Suppressor macrophage treated with lipopolysaccharide for 1 hour (primary cell): ENCODE measurements around the gene CYCS.

ENCODE experiments used
- DNase-seq, 3 donors: peaks; one replicate each; pipeline ENCODE4 v3.0.0-alpha.2; 2020 to 2022

CYCS gene

GRCh38 chr7:25125137-25125946, at the start of gene CYCS:
CYCS (minus strand) TSS chr7:25125260; CDS start chr7:25124119, 1,141 bp downstream.
- DNase-seq = peak; percentile 100

- DNase-seq = no peak
Measured at GRCh38 chr7:25173184-25173583, 48.1 kb upstream of the CYCS start.

GRCh38 chr7:25171516-25171915, 46.5 kb upstream of the CYCS start:
- no peak for DNase-seq

GRCh38 chr7:25171071-25171470, 46.0 kb upstream of the CYCS start:
- no peak for DNase-seq

GRCh38 chr7:25169683-25170082, 44.6 kb upstream of the CYCS start:
- DNase-seq = no peak

- no peak for DNase-seq
Measured at GRCh38 chr7:25168145-25168544, 43.1 kb upstream of the CYCS start.

GRCh38 chr7:25167262-25167843, 42.3 kb upstream of the CYCS start:
- no peak for DNase-seq

GRCh38 chr7:25159983-25160596, 35.0 kb upstream of the CYCS start:
- DNase-seq = peak; percentile 68 to 83 (median 81)

- no peak for DNase-seq
Measured at GRCh38 chr7:25158966-25159365, 33.9 kb upstream of the CYCS start.

GRCh38 chr7:25151773-25152172, 26.7 kb upstream of the CYCS start:
- no peak for DNase-seq

GRCh38 chr7:25149836-25150235, 24.8 kb upstream of the CYCS start:
- DNase-seq = no peak

- no peak for DNase-seq
Measured at GRCh38 chr7:25148772-25149575, 23.9 kb upstream of the CYCS start.

- no peak for DNase-seq
Measured at GRCh38 chr7:25143763-25144162, 18.7 kb upstream of the CYCS start.

GRCh38 chr7:25139536-25139935, 14.5 kb upstream of the CYCS start:
- DNase-seq = no peak

GRCh38 chr7:25134358-25135010, 9.4 kb upstream of the CYCS start:
- peak; percentile 40 to 56 (median 52) for DNase-seq

- no peak for DNase-seq
Measured at GRCh38 chr7:25132430-25132829, 7.4 kb upstream of the CYCS start.

GRCh38 chr7:25126751-25127150, 1.7 kb upstream of the CYCS start:
- DNase-seq = no peak

GRCh38 chr7:25124465-25125136, 459 bp downstream of the CYCS start:
- peak; percentile 30 to 36 (median 35) for DNase-seq

GRCh38 chr7:25122373-25122772, 2.7 kb downstream of the CYCS start:
- DNase-seq = no peak

GRCh38 chr7:25121599-25121998, 3.5 kb downstream of the CYCS start:
- DNase-seq = no peak

GRCh38 chr7:25119102-25119501, 6.0 kb downstream of the CYCS start:
- no peak for DNase-seq
